NT2/D1 (cell line): ENCODE results near the gene ZSWIM6.

Experiments used
- SUZ12 ChIP-seq: IDR thresholded peaks from 2 replicates; pipeline ENCODE4 v1.6.1; 2011; ENCODE audit not compliant: insufficient read length, insufficient read depth; ENCODE audit errors: extremely low read depth
- YY1 ChIP-seq: IDR thresholded peaks from 2 replicates; pipeline ENCODE4 v1.6.1; 2011; ENCODE audit not compliant: insufficient read length, insufficient read depth

GRCh38 chr5:61407706-61408270, 75.7 kb downstream of the ZSWIM6 start:
- no peak for TF ChIP-seq YY1
- no peak for TF ChIP-seq SUZ12
